NCI-H1417 (cell line): ENCODE measurements around the gene TRIAP1.
A peak's percentile ranks its signal among the peaks of the same experiment; 100 is the strongest.

ENCODE experiments used
- DNase-seq, 3 experiments: peaks; one replicate each; lab custom pipeline; 2025; lab: John Stamatoyannopoulos, UW

Gene TRIAP1

DNA sequence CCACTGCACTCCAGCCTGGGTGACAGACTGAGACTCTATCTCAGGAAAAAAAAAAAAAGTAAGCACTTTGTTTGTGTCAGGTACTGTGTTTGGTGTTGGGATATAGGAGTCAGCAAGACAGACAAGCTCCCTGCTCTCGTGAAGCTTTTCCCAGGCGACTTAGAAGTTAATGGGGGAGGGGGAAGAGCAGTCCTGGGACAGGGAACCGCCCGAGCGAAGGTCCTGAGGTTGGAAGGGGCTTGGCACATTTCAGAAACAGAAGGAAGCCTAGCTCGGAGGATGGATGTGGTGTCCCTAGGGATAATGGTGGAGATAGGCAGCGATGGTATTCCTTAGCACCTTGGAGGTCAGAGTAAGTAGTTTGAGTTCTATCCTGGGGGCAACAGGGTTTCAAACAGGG, 16.8 kb downstream of the TRIAP1 start:
- DNase-seq = no peak

DNA sequence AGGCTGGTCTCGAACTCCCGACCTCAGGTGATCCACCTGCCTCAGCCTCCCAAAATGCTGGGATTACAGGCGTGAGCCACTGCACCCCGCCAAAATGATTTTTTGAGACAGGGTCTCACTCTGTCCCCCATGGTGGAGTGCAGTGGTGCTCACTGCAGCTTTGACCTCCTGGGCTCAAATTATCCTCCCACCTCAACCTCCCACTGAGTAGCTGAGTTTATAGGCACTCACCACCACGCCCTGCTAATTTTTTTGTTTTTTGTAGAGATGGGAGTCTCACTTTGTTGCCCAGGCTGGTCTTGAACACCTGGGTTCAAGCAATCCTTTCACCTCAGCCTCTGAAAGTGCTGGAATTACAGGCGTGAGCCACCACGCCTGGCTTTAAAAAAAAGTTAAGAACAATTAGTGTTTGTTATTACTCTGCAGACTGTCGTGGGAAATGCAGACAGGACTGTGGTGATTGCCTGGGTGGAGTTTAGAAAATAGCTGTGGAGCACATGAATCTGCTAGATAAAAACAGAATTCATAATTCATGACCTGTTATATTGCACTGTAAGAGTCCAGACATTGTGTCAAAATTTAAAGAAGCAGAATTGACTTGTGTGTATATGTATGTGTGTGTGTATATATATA, 17.5 kb downstream of the TRIAP1 start:
- DNase-seq = no peak

DNA sequence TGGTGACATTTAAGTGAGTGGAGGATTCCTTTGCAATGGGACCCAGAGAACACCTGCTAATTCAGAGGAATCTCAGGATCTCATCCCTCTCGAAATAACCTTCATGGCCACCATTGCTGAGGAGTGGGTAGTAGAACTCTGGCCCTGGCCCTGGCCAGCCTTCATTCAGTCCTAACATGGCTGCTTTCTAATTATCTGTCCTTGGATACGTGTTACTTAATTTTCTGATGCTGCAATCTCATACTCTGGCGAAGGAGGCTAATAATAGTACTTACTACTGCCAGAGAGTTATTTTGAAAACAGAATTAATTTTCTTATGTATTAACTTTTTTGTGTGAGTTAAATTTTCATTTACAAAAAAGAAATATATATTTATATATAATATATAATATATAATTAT, 20.4 kb downstream of the TRIAP1 start:
- no peak for DNase-seq

DNA sequence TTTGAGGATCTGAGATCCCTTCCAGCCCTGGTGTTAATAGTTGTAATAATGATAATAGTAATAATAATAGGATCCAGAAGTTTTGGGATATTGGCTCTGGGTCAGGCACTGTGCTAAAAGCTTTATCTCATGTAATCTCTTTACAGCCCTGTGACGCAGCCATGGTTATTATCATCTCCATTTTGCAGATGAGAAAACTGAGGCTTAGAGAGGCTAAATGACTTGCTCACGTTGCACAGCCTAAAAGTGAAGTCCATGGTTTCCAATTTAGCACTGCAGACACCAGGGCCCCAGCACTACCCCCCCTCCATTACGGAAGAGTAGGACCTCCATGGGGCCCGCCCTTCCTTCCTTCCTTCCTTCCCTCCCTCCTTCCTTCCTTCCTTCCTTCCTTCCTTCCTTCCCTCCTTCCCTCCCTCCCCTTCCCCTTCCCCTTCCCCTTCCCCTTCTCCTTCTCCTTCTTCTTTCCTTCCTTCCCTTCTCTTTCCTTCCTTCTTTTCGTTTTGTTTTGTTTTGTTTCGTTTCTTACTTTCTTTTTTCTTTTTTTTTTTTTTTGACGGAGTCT, 23.2 kb downstream of the TRIAP1 start:
- no peak for DNase-seq

DNA sequence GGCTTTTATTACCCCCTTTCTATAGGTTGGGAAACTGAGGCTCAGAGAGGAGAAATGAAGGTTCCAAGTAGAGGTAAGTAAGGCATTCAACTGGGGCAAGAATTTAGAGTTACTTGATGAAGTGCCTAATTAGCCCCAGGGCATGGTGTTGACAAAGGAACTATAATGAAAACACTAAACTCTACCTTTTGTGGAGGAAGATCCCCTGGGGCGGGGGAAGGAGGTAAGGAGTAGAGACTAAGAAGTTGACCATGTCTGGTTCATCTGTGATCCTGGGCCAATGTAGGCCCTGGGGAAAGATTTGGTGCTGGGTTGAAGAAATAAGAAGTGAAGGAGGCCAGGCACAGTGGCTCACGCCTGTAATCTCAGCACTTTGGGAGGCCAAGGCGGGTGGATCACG, 24.5 kb downstream of the TRIAP1 start:
- no peak for DNase-seq

DNA sequence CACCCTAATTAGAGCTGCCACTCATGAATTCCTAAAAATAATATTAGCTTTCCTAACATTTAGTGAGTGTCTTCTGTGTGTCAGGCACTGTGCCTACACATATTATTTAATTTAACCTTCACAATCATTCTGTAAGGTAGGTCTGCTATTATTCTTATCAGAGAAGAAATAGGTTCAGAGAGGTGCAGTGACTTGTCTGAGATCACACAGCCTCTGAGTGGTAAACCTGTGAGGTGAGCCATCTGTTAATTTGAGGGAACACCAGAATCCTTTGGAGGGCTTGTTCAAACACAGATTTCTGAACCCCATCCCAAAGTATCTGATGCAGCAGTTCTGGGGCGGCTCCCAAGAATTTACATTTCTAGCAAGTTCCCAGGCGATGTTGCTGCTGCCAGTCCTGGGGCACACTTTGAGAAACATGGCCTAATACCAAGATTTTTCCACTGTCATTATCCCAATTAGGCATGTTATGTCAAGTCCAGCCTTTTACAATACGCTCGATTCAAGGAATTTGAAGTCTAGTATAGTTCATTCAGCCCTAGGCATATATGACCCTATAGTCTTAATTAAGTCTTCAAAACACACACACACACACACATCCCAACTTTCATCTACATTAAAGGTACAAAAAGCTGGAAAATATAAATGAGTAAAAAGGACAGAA, 28.1 kb downstream of the TRIAP1 start:
- DNase-seq = no peak

DNA sequence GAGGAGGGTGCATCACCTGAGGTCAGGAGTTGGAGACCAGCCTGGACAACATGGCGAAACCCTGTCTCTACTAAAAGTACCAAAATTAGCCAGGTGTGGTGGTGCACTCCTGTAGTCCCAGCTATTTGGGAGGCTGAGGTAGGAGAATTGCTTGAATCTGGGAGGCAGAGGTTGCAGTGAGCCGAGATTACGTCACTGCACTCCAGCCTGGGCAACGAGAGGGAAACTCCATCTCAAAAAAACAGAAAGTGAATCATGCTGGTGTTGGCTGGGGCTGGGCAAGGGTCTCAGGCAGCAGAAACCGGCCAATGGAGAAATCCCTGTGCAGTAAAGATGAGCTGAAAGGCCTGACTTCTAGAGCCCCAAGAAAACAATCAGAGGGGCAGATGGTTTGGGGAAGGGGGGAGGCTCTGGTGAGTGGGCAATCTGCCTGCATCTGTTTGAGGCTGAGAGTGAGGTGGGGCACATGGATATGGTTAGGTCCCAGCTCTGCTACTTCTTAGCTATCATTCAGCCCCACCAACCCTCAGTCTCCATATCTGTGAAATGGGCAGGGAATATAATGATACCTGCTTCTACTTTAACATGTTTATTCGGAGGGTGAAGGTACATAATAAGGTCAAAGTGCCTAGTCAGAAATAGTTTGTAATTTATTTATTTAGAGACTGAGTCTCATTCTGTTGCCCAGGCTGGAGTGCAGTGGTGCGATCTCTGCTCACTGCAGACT, 29.5 kb downstream of the TRIAP1 start:
- no peak for DNase-seq

DNA sequence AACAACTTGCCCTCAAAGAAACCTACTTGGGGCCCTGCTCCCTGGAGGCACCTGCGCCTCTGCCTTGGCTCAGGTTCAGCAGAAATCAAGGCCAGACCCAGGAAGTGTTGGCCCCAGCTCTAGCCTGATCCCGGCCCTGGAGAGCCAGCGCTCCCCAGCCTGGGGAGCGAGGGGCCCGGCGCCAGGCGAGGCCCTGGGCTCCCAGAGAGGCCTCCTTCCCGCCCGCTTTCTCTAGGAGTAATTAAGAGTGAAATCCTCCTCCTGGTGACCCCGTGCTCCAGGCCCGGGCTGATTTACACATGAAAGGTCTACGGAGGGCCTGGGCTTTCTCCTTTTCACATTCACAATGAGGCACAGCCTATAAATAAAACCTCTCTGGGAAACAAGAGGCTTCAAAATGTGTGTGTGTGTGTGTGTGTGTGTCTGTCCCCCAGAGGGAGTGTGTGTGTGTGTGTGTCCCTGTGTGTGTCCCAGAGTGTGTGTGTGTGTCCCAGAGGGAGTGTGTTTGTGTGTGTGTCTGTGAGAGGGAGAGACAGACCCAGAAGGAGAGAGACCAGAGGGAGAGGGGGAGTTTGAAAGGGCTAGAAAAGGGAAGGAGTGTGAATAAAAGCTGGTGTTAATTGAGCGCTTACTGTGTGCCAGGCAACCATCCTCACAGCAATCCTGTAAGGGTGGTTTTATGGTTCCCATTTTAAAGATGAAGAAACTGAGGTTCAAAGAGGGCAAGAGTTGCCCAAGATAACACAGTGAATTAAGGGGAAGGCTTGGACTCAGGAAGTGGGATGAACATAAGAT, 32.1 kb downstream of the TRIAP1 start:
- DNase-seq = no peak

DNA sequence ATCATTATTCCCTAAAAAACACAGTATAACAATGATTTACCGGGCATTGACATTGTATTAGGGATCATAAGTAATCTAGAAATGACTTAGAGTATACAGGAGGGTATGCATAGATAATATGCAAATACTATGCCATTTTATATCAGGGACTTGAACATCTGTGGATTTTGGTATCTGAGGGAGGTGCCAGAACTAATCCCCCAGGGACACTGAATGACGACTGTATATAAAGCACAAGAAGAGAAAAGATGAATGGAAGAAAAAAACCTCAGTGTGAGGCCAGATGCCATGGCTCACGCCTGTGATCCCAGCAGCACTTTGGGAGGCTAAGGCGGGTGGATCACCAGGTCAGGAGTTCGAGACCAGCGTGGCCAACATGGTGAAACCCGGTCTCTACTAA, 33.8 kb downstream of the TRIAP1 start:
- no peak for DNase-seq

DNA sequence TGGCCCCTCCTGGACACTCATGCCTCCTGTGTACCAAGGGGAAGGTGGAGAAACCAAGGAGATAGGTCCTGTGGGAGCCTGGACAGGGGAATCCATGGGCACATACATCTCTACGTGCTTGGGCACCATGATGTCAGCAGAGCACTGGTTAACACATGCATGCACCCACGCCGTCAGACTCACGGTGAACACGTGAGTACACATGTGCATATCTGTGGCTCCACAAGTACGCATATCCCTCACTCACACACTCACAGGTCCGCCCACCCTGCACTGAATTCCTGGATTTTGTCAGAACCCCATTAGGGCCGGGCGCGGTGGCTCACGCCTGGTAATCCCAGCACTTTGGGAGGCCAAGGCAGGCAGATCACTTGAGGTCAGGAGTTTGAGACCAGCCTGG, 37.4 kb downstream of the TRIAP1 start:
- DNase-seq = no peak

DNA sequence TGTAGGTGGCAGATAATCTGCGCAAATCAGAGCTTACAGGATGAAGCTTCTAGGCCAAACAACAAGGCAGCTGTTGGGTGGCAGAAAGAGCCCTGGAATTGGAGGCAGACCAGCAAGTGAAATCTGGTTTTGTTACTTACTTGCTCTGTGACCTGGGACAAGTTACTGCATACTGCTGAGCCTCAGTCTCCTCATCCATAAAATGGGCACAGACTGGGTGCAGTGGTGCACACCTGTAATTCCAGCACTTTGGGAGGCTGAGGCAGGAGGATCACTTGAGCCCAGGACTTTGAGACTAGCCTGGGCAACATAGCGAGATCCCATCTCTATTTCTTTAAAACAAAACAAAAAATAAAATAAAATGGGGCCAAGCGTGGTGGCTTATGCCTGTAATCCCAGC, 39.6 kb downstream of the TRIAP1 start:
- no peak for DNase-seq

DNA sequence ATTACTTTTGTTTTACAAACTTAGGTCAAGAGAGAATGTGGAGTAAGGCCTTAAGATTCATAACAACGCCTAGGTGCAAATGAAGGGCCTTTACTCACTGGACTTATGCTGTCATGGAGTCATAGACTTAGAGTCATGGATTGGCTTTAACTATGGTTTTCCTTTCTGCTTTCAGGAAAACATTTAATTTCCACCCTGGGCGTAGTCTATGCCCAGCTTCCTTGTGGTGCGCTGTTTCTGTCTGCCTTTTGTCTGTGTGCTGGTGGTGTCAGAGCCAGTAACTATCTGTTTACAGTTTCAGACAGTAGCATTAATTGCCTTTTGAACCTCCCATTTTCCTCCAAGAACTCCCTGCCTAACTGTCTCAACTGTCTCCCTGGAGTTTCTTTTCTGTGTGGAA, 40.1 kb downstream of the TRIAP1 start:
- no peak for DNase-seq

DNA sequence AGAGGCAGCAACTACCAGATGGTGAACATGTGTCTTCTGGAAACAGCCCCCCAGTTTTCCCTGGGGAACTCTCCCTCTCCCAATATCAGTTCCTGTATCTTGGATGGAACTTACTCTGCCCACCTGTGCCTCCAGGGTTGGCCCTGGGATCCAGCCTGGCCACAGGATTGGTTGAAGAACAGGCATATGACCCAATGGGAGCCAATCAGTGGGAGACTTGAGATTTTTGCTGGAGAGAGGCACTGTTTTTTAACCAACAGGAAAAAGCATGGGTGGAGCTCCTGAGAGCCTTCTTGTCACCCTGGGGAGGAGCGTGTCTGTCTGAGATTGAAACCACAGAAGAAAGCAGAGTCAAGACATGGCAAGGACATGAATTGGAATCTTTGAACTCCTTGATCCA, 41.9 kb downstream of the TRIAP1 start:
- DNase-seq = no peak

DNA sequence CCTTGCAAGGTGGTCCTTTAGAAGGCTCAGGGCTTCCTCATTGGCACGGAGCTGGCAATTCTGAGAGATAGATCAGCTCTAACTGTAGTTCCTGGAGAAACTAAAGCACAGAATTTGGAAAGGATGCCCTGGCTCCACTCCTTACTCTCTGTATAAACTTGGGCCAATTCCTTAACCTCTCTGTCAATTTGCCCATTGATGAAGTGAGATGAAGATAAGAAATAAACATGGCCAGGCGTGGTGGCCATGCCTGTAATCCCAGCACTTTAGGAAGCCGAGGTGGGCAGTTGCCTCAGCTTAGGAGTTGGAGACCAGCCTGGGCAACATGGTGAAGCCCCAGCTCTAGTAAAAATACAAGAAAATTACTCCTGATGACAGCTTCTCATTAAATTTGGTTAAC, 42.3 kb downstream of the TRIAP1 start:
- DNase-seq = no peak

DNA sequence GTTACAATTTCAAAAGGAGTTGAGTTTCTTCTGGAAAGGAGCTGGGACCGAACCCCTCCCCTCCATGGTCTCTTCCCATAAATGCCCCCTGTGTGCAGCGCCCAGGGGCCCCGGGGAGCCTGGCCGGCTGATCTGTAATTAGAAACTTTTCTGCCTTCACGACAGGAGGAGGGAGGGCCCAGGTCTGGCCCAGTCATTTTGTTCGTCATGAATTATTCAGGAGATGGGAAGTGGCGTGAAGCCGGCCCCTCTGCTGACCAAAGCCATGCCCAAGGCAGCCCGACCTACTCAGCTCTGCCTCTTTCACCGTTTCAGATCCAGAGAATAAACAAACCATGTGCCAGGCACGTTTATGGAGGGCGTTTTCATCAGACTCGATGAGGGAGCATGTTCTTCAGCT, 44.0 kb downstream of the TRIAP1 start:
- DNase-seq = no peak

DNA sequence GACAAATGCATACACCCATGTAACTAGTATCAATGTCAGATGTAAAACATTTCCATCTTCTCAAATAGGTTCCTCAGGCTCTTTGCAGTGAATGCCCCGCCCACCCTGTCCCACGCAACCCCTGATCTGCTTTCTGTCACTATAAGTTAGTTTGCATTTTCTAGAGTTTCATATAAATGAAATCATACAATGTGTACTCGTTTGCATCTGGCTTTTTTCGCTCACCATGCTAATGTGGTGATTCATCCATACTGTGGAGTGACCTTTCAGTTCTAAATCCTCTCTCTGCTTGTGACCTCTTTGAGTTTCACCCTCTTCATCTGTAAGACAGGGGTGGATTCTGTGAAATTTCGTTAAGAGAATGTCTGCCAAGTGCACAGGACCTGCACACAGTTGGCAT, 46.7 kb downstream of the TRIAP1 start:
- no peak for DNase-seq

DNA sequence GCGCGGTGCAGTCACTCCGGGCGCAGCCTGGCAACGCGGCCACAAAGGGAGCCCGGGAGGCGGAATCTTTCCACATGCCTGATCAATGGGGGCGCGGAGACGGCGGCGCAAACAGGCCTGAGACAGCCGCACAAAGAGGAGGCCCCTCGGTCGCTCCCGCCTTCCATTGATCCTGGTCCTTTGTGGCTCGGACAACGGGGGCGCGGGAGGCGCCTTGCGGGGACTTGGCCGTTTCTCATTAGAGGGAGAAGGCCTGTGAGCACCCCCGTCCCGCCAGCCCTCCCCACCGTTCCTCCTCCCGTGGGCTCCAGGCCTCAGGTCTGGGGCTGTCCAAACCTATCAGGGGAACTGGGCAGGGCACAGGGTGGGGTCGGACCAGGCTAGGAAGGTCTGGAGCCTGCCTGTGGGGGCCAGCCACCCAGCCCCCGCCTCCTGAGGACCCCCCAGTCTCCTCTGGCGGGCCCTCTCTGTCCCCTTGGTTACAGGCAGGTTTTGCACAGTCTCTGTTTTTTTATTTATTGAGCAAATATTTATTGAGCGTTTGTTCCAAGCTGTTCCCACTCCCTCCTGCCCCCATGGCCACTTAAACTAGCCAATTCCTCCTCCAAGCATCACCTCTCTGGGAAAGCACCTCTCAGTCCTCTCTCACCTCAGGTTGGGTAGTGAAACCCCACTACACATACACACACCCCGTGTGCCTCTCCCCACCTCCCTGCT, 48.2 kb downstream of the TRIAP1 start:
- no peak for DNase-seq

DNA sequence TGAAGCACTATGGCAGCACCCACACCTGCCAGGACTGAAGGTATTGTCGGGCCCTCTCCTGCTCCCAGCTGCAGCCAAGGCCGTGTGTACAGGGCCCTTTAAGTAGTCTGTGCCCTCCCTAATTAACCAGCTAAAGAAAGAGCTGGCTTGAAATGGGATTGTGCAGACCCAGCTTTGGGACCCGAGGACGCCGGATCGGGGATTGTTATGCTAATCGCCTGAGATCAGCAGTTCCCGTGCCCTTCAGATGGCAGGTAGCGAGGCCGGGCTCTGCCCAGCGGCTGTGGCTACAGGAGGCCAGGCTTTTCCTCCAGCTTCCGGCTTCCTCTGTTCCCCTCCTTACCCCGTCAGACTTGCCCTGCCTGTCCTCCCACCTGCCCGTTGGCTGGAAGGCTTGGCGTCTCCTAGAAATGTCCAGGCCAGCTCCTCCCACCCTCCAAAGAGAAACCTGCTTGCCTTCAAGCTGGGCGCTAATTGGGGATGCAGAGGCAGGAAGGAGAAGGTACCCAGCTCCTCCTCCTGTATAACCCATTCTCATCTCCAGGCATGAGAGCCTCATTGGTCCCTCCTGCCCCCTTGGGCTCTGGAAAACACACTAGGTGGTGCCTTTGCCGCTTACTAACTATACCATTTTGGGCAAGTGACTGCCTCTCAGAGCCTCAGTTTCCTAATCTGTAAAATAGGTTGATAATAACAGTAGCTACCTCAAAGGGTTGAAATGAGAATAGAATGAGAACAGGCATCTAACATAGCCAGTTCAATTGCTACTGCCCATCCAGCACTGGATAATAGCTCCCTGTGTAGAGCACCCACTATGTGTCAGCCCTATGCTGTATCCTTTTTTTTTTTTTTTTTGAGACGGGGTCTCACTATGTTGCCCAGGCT, 51.5 kb downstream of the TRIAP1 start:
- peak; percentile 44 to 86 (median 75) for DNase-seq
